ENCODE measurements around the gene PIK3R3.

GRCh38 chr1:46097149-46097472, 35.3 kb downstream of the PIK3R3 start:
- TF ChIP-seq CTCF (IDR thresholded peaks at IDR 0.05) (no peak), POLR2A (IDR thresholded peaks at IDR 0.05) (no peak)
